Retinal pigment epithelial cell (primary cell): ENCODE results near the gene ATP13A3.
A peak's percentile ranks its signal among the peaks of the same experiment; 100 is the strongest.

ENCODE experiments used
- DNase-seq: peaks from one replicate; pipeline ENCODE4 v3.0.0-alpha.2; 2010; ENCODE audit warnings: low read depth
- H3K4me3 ChIP-seq: 2 replicates; pipeline ENCODE4 v1.5.1; 2011; ENCODE audit warnings: mild to moderate bottlenecking, low read length, control low read depth, moderate library complexity
- TF ChIP-seq, protein P1 (sequence below): conservative IDR thresholded peaks from 2 replicates; pipeline ENCODE4 v1.5.1; 2011; ENCODE audit warnings: low read depth, low read length, control low read depth, inconsistent platforms

ATP13A3 gene

DNA sequence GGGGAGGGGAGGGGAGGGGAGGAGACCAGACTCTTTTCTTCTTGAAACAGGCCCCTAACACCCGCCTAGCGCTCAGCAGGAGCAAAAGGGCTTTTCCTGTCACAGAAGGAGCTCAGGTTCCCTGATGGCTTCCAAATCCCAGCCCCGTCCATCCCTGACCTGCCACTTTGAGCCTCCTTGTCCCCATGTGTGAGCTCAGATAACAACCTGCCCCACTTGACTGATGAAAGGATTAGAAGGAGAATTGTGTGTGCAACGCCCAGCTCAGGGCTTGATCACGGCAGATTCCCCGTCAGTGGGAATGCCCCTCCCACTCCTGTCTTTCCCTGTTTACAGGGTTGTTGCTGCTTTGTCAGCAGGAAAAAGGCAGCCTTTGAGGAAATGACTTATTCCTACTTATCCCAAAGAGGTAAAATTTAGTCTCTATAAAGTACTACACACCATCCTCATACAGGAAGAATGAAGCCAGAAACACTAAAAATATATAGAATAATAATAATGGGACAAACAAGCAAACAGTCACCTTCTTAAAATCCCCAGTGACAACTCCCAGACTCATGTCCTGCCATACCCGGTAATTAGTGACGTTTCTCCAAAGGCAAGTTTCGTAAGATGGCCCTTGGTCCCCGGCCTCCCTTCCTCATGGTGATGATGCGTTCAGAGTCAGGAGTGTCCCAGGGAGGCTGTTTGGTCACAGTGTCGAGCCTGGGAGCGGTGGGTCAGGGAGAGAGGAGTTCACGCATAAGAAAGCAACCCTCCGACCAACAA lies 111.1 kb downstream of the ATP13A3 start:
- H3K4me3 ChIP-seq, result no peak overlapping the region
- no peak for DNase-seq
- TF ChIP-seq, protein P1, sequence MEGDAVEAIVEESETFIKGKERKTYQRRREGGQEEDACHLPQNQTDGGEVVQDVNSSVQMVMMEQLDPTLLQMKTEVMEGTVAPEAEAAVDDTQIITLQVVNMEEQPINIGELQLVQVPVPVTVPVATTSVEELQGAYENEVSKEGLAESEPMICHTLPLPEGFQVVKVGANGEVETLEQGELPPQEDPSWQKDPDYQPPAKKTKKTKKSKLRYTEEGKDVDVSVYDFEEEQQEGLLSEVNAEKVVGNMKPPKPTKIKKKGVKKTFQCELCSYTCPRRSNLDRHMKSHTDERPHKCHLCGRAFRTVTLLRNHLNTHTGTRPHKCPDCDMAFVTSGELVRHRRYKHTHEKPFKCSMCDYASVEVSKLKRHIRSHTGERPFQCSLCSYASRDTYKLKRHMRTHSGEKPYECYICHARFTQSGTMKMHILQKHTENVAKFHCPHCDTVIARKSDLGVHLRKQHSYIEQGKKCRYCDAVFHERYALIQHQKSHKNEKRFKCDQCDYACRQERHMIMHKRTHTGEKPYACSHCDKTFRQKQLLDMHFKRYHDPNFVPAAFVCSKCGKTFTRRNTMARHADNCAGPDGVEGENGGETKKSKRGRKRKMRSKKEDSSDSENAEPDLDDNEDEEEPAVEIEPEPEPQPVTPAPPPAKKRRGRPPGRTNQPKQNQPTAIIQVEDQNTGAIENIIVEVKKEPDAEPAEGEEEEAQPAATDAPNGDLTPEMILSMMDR, result no peak

GRCh38 chr3:194374935-194375334 lies 111.9 kb downstream of the ATP13A3 start:
- no peak for DNase-seq
- TF ChIP-seq, protein P1, result no peak
- H3K4me3 ChIP-seq, result no peak overlapping the region

DNA sequence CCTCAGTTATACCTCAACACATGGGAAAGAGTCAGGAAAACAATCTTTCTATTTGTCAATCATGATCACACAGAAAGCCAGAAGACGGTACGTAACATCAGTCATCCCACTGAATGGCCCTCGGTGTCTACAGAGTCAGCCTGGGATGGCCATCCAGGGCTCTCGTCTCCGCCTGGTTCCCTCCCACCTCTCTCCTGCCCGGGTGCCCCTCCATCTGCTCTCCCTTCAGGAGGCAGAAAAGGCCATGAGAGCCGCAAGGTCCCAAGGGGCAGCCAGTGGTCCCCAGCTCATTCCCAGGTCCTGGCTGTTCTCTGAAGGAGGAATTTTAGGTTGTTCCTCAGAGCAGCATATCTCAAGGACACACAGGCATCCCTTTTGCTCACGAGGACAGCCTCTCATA lies 112.9 kb downstream of the ATP13A3 start:
- no peak overlapping the region for H3K4me3 ChIP-seq
- no peak for DNase-seq
- TF ChIP-seq, protein P1, result no peak

- no peak for DNase-seq
- no peak overlapping the region for H3K4me3 ChIP-seq
- TF ChIP-seq, protein P1, result no peak
Observed at GRCh38 chr3:194373028-194373427, 113.8 kb downstream of the ATP13A3 start.

GRCh38 chr3:194370753-194371152 lies 116.0 kb downstream of the ATP13A3 start:
- TF ChIP-seq, protein P1, result no peak
- no peak overlapping the region for H3K4me3 ChIP-seq
- DNase-seq, result no peak

DNA sequence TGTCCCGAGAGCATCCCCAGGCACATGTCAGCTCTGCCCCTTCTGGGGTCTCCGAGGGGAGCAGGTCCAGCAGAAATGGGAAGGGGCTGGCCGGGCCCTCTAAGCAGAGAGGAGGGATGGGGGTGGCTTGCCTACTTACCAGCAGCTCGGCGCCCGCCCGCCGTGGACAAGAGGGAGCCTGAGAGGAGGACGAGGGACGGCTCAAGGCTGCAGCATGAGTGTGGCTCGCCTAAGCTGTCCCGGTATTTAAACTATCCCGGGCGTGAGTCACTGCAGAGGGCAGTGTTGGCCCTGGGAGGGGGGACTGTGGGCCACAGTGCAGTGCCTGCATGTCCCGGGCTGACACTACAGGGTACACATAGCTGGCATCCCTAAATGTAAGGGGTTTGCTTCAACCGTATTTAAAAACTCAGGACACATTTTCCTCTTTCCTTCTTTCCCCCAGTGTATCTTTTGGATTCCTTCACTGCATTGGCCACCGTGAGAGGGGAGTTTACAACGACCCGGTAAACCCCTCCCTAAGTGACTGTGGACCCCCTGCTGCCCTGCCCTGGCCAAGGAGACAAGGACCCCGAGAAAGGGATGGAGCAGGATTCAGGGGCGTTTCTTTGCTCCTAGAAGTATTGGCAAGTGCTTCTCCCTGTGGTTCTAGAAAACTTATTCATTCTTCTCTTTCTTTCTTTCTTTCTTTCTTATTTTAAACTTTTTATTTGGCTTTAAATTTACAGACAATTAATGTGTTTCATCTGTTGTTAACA lies 117.1 kb downstream of the ATP13A3 start, which contains the start of gene LRRC15:
TSS of gene LRRC15 (minus strand) at position 222 of the 758 bp plus-strand sequence. CDS start 8,700 bp downstream, outside the sequence.
- TF ChIP-seq, protein P1, result peak; percentile 19
- peak; percentile 82 for DNase-seq
- H3K4me3 ChIP-seq, result no peak within 1 kb of the TSS
